GM20000 (cell line): ENCODE data around the gene SPX.

Experiments used
- DNase-seq: peaks from one replicate; pipeline ENCODE4 v3.0.0; 2012; ENCODE audit warnings: low spot score
- TF ChIP-seq, protein P1 (sequence below): IDR thresholded peaks from 2 replicates; pipeline ENCODE4 v1.5.1; 2012; ENCODE audit warnings: mild to moderate bottlenecking, control low read depth; ENCODE audit errors: extremely low read depth, missing control alignments

The SPX gene

DNA sequence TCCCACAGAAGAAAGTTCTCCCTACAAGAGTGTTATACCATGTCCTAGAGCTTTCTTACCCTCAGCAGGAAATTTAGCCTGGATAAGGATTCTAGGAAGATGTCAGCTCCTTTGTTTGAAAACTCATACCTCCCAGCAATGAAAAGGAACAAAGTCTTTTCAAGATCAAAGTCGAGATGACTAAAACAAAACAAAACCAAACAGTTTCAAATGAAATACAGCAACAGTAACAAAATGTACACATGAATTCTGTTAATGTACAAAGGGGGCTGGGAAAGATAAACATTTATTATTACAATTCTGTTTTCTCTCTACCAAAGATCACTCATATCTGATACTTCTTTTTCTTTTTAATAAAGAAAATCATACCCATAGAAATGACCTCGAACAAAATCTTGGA is 36.8 kb downstream of the SPX start:
- TF ChIP-seq, protein P1, sequence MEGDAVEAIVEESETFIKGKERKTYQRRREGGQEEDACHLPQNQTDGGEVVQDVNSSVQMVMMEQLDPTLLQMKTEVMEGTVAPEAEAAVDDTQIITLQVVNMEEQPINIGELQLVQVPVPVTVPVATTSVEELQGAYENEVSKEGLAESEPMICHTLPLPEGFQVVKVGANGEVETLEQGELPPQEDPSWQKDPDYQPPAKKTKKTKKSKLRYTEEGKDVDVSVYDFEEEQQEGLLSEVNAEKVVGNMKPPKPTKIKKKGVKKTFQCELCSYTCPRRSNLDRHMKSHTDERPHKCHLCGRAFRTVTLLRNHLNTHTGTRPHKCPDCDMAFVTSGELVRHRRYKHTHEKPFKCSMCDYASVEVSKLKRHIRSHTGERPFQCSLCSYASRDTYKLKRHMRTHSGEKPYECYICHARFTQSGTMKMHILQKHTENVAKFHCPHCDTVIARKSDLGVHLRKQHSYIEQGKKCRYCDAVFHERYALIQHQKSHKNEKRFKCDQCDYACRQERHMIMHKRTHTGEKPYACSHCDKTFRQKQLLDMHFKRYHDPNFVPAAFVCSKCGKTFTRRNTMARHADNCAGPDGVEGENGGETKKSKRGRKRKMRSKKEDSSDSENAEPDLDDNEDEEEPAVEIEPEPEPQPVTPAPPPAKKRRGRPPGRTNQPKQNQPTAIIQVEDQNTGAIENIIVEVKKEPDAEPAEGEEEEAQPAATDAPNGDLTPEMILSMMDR, result no peak
- DNase-seq, result no peak

DNA sequence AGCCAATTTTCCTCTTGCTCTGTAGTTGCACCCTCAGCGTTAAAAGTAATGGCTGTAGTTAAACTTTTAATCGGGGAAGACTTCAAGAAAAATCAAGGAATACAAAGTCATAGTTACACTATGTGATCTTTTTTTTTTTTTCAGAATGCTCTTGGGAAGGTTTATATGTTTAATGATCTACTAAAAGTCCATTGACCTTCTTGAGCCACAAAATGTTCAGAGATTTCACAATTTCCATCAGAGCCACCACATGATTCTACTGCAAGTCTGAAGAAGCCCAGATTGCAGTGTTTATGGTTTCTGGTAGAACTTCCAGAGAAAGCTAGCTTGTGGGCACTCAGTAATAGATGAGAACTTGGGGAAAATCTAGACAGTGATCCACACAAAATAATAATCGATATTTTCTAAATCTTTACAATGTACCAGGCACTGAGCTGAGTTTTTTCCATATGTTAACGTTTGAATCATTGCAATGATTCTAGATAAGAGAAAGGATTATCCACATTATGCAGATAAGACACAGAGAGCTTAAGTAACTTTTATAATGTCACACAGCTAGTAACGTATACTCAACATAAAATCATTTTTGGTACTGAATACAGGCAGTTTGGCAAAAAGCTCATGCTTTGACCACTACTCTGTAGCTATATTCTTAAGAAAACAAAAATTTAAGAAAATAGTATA is 40.3 kb downstream of the SPX start:
- no peak for DNase-seq
- TF ChIP-seq, protein P1, result no peak

DNA sequence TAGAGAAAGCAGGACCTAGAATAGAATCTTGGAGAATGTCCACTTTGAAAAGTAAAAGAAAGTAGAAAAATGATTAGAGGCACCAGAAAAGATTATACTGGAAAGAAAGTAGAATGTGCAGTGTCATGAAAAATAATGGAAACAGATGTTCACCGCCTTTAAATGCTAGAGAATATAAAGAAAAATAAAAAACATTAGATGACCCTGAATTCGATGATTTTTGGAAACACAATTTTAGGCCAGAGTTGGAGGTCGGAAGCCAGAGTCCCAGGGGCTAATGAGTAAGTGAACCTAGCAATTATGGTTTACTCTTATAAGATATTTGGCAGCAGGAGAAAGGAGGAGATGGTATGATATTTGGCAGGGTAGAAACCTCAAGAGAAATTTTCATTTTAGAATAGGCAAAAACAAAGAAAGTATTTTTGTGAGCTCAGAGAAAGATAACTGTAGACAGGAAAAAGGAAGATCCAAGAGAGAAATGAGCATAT is 40.9 kb downstream of the SPX start:
- TF ChIP-seq, protein P1, result no peak
- no peak for DNase-seq

DNA sequence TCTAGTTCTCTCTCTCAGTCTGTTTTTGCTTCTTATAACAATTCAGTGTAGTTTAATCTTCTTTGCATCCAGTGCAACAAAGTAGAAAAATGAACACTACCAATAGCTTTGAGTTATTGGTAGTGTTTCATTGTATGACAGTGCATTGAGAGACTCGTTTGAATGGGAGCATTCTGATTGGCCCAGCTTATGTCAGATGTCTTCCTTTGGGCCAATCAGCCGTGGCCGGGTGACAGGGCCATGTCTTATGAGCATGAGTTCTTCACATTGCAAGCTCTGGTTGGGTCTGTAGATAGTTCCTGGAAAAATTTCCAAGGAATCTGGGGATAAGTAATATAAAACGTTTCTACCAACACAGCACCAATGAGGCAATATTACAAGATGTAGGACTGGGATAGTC is 42.0 kb downstream of the SPX start:
- TF ChIP-seq, protein P1, result no peak
- DNase-seq, result no peak

DNA sequence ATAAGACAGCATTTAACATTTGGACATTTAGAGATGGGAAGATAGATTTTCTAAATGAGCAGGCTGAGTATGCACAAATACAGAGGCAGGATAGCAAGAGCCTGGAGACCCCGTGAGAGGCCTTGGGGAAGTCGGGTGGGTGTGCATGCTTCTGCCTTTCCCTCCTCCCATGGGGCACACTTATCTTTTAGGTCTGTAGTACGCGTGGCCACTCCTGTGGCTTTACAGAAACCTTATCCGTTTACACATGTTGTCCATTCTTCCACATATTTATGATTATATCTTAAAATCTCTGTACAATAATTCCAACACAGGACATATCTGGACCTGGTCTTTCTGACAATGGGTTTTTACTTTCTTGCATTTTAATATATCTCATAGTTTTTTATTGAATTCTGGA is 45.0 kb downstream of the SPX start:
- TF ChIP-seq, protein P1, result no peak
- no peak for DNase-seq

DNA sequence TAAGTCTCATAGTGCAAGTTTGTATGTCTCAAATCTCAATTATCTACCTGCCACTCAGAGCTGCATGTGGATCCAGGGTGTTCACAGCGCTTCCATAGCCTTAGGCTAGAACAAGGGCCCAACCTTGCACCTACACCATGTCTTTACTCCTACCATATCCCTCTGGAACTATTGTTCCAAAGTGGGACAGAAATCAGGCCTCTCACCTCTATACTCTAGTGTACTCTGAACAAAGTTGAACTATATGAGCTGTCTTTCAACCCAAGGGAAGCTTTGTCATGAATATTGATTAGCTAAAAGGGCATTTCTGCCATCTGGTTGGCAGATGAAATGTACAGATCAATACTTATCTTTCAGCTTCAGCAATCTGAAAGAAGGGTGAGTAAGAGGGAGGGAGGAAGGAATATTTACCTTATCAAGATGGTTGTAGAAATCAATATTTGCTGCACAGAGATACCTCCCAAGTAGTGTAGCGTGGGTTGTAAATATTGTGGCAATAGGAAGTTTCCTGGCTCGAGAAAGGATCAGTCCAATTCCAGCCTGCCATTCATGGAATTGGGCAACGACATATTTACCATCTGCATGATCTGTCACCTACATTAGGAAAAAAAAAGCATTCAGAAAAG is 47.8 kb downstream of the SPX start:
- TF ChIP-seq, protein P1, result no peak
- DNase-seq, result no peak

DNA sequence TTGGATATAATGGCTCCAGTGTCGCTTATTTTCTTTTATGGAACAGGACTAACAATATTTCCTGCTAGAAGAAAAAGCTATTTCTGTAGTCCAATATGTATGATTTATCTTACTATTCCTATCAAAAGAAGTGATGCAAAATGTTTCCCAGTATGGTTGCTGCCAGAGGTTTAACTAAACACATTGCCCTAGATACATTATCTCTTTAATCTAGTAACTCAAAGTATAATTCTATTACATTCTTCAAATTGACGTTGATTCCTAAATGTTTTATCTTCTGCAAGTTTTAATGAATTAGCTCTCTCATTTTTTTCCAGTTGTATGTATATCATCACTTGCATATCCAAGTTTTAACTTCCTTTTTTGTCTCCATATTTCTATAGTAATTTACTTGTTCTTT is 50.3 kb downstream of the SPX start:
- no peak for DNase-seq
- TF ChIP-seq, protein P1, result no peak
